Subcutaneous abdominal adipose tissue (tissue), 5 donors: ENCODE data around the gene PMEL.

ENCODE experiments used
- H3K27ac ChIP-seq: one replicate; pipeline ENCODE4 v1.7.0; 2013; ENCODE audit warnings: low read depth, mild to moderate bottlenecking, inconsistent platforms, low read length, moderate library complexity
- H3K27me3 ChIP-seq, 5 donors: one replicate each; pipeline ENCODE4 v1.7.0; 2013; ENCODE audit warnings: low read length in 5 of 5, inconsistent platforms in 1 of 5; ENCODE audit not compliant: control insufficient read depth in 5 of 5, insufficient read depth in 4 of 5
- H3K36me3 ChIP-seq, 5 donors: one replicate each; pipeline ENCODE4 v1.7.0; 2013; ENCODE audit warnings: low read length in 5 of 5; ENCODE audit not compliant: control insufficient read depth in 5 of 5, insufficient read depth in 5 of 5
- H3K4me1 ChIP-seq, 5 donors: one replicate each; pipeline ENCODE4 v1.7.0; 2013; ENCODE audit warnings: low read length in 5 of 5, mild to moderate bottlenecking in 3 of 5, moderate library complexity in 1 of 5; ENCODE audit not compliant: control insufficient read depth in 5 of 5, insufficient read depth in 5 of 5
- H3K4me3 ChIP-seq, 5 donors: one replicate each; pipeline ENCODE4 v1.7.0; 2013; ENCODE audit warnings: low read length in 5 of 5, low read depth in 1 of 5
- H3K9ac ChIP-seq, 5 donors: one replicate each; pipeline ENCODE4 v1.7.0; 2013; ENCODE audit warnings: low read length in 5 of 5, mild to moderate bottlenecking in 4 of 5, moderate library complexity in 3 of 5
- H3K9me3 ChIP-seq, 5 donors: one replicate each; pipeline ENCODE4 v1.7.0; 2013; ENCODE audit warnings: low read length in 5 of 5; ENCODE audit not compliant: control insufficient read depth in 5 of 5
- donor health status: healthy.
- donor health status: healthy.
- donor health status: healthy.
- donor health status: healthy.
- donor health status: healthy.

Gene PMEL

DNA sequence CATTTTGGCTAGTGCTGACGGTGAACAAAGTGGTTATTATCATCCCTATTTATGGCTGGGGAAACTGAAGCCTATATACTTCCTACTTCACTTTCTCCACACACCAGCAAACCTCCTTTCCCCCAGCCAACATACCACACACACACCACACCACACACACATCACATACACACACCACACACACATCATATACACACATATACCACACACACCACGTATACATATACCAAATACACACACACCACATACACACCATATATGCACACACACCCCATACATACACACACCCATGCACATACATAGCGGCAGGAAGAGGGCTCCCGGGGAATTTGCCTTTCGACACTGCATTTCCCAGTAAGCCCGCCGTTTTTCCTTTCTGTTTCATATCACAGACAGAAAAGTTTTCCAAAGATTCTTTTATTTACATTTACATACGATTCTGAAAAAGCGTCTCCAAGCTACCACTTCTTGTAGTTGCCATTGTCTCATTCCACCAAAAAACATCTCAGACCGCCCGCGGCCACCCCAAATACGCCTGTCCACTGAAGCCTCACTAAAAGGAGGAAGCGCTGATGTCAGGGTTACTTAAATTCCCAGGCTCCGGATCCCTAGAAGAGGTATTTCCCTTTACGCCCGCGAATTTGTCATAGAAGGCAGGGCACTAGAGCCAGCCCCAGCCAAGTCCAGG, 7.2 kb upstream of the PMEL start:
- H3K27ac ChIP-seq, result peak overlapping the region; percentile 88
- no peaks in the 10 kb centered on the region for H3K27me3 ChIP-seq
- peak overlapping the region; percentile 86 to 96 (median 91) for H3K9ac ChIP-seq
- H3K9me3 ChIP-seq, result no peaks in the 10 kb centered on the region
- H3K36me3 ChIP-seq, result peaks cover 0 to 9% (median 5%) of the 10 kb centered on the region in 5 donors
- H3K4me1 ChIP-seq, result peaks cover 14 to 38% (median 29%) of the 10 kb centered on the region in 5 donors
- H3K4me3 ChIP-seq, result peak overlapping the region; percentile 77 to 98 (median 93)

DNA sequence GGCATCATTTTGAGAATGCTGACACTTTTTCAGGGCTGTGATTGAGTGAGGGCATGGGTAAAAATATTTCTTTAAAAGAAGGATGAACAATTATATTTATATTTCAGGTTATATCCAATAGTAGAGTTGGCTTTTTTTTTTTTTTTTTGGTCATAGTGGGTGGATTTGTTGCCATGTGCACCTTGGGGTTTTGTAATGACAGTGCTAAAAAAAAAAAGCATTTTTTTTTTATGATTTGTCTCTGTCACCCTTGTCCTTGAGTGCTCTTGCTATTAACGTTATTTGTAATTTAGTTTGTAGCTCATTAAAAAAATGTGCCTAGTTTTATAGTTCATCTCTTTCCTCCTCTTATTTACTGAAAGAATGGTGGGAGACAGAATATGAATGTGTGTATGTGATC, 6.6 kb upstream of the PMEL start:
- H3K27ac ChIP-seq, result peak overlapping the region; percentile 88
- H3K9me3 ChIP-seq, result no peaks in the 10 kb centered on the region
- H3K4me3 ChIP-seq, result peak overlapping the region; percentile 77 to 98 (median 93)
- H3K27me3 ChIP-seq, result no peaks in the 10 kb centered on the region
- H3K9ac ChIP-seq, result peak overlapping the region; percentile 86 to 96 (median 91)
- H3K36me3 ChIP-seq, result peaks cover 0 to 9% (median 5%) of the 10 kb centered on the region in 5 donors
- peaks cover 14 to 38% (median 30%) of the 10 kb centered on the region in 5 donors for H3K4me1 ChIP-seq

- Histone ChIP-seq H3K4me1 (peaks cover 14 to 41% (median 32%) of the 10 kb centered on the region in 5 donors), H3K27me3 (no peaks in the 10 kb centered on the region), H3K9ac (no peak overlapping the region), H3K36me3 (peaks cover 0 to 9% (median 5%) of the 10 kb centered on the region in 5 donors), H3K4me3 (no peak overlapping the region), H3K9me3 (no peaks in the 10 kb centered on the region), H3K27ac (peak overlapping the region; percentile 88)
These were observed 6.2 kb upstream of the PMEL start for GRCh38 chr12:55972042-55972441.

- Histone ChIP-seq H3K9ac (no peak overlapping the region), H3K27me3 (no peaks in the 10 kb centered on the region), H3K9me3 (no peaks in the 10 kb centered on the region), H3K36me3 (peaks cover 0 to 9% (median 4%) of the 10 kb centered on the region in 5 donors), H3K4me1 (peaks cover 14 to 40% (median 38%) of the 10 kb centered on the region in 5 donors), H3K4me3 (no peak overlapping the region), H3K27ac (no peak overlapping the region)
These were observed 4.9 kb upstream of the PMEL start for GRCh38 chr12:55970775-55971174.

DNA sequence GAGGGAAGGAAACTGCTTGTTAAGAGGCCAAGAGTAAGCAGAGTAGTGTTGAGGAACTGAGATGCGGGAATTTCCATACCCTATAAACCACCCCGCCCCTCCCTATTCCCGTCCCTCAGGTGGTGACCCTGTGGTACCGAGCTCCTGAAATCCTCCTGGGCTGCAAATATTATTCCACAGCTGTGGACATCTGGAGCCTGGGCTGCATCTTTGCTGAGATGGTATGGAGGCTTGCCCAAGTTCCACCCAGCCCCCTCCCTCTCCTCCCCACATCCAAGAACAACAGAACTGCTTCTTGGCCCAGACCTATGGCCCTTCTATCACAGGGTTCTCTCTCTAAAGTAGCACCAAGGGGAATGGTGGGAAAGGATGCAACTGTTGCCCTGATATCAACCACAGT, 3.5 kb upstream of the PMEL start:
- Histone ChIP-seq H3K9me3 (no peaks in the 10 kb centered on the region), H3K4me3 (no peak overlapping the region), H3K27me3 (no peaks in the 10 kb centered on the region), H3K36me3 (peaks cover 0 to 9% (median 4%) of the 10 kb centered on the region in 5 donors), H3K27ac (no peak overlapping the region), H3K4me1 (peaks cover 10 to 33% (median 28%) of the 10 kb centered on the region in 5 donors), H3K9ac (no peak overlapping the region)

DNA sequence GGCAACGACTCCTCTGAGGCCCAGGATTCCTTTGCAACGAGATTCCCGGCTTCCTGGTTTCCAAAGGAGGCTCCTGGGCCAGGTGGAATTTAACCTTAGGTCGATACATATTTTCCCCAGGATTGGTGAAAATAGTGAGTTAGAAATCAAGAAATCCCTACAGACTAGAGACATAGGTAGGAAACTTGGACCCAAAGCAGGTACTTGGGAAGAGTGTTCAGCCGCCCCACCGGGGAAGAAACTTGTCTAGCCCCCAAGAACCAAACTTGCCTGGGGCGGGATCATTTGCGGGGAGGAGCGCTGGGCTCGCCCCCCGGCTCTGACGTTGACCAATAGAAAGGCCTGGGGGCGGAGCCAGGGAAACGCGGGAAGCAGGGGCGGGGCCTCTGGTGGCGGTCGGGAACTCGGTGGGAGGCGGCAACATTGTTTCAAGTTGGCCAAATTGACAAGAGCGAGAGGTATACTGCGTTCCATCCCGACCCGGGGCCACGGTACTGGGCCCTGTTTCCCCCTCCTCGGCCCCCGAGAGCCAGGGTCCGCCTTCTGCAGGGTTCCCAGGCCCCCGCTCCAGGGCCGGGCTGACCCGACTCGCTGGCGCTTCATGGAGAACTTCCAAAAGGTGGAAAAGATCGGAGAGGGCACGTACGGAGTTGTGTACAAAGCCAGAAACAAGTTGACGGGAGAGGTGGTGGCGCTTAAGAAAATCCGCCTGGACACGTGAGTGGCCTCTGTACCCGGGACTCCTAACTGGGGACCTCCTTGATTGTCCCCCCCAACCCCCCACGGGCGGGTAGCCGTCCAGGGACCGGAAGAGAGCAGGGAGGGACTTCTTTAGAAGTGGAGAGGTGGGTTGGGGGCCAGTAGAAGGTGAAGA, 803 bp upstream of the PMEL start, which contains the start of gene CDK2:
TSS of gene CDK2 (plus strand) at position 423 of the 874 bp plus-strand sequence. CDS start at position 602, 179 bp downstream.
- peak within 1 kb of the TSS; percentile 80 to 89 (median 86) for H3K9ac ChIP-seq
- peak within 1 kb of the TSS; percentile 61 for H3K27ac ChIP-seq
- H3K9me3 ChIP-seq, result no peaks in the 10 kb centered on the region
- H3K36me3 ChIP-seq, result peaks cover 0 to 9% (median 4%) of the 10 kb centered on the region in 5 donors
- H3K4me1 ChIP-seq, result peaks cover 0 to 21% (median 17%) of the 10 kb centered on the region in 5 donors
- no peaks in the 10 kb centered on the region for H3K27me3 ChIP-seq
- peak within 1 kb of the TSS; percentile 86 to 92 (median 90) for H3K4me3 ChIP-seq

DNA sequence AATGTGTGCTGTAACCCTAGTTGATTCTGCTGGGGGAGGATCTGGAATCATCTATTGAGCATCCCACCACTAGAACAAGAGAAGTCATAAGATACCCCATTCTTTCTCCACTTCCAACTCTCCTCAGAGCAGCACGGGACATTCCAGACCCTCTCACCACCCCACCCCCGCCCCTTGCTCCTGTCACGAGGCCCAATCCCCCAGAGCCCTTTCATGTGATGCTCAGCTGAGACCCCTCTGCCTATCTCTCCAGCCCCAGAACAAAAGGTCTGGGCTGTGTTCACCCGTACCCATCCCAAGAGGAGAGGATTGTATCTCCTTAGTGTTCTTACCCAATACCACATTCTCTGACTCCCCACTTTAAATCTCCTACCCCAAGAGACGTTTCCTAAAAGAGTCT, 602 bp downstream of the PMEL start:
- Histone ChIP-seq H3K4me3 (no peak overlapping the region), H3K4me1 (peaks cover 0 to 21% (median 17%) of the 10 kb centered on the region in 5 donors), H3K36me3 (peaks cover 0 to 4% (median 0%) of the 10 kb centered on the region in 5 donors), H3K27ac (no peak overlapping the region), H3K9ac (no peak overlapping the region), H3K9me3 (no peaks in the 10 kb centered on the region), H3K27me3 (no peaks in the 10 kb centered on the region)

DNA sequence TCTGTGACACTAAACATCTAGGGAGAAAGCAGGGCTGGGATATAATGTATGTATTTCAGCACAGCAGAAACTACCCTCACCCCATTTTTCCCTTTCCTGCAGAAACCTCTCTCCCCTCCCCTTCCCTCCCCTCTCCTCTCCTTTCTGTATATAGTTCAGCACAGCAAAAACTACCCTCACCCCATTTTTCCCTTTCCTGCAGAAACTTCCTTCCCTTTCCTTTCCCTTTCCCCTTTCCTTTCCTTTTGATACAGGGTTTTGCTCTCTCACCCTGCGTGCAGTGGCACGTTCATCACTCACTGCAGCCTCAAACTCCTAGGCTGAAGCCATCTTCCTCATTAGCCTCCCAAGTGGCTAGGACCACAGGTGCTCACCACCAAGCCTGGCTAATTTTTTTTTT, 2.1 kb downstream of the PMEL start:
- Histone ChIP-seq H3K4me3 (no peak overlapping the region), H3K27me3 (no peaks in the 10 kb centered on the region), H3K9ac (no peak overlapping the region), H3K4me1 (peaks cover 0 to 21% (median 17%) of the 10 kb centered on the region in 5 donors), H3K36me3 (peaks cover 0 to under 1% (median 0%) of the 10 kb centered on the region in 5 donors), H3K9me3 (no peaks in the 10 kb centered on the region), H3K27ac (no peak overlapping the region)

GRCh38 chr12:55957106-55957859, 8.6 kb downstream of the PMEL start:
- H3K9me3 ChIP-seq, result no peaks in the 10 kb centered on the region
- no peak overlapping the region for H3K9ac ChIP-seq

More at GRCh38 chr12:55957106-55957859, 8.6 kb downstream of the PMEL start:
- no peaks in the 10 kb centered on the region for H3K4me1 ChIP-seq
- peaks cover 0 to 20% (median 14%) of the 10 kb centered on the region in 5 donors for H3K36me3 ChIP-seq
- no peak overlapping the region for H3K27ac ChIP-seq
- no peak overlapping the region for H3K4me3 ChIP-seq
- H3K27me3 ChIP-seq, result no peaks in the 10 kb centered on the region
